GM12801 (cell line): ENCODE results near the gene ELOVL2.
A peak's percentile ranks its signal among the peaks of the same experiment; 100 is the strongest.

Experiments
- TF ChIP-seq, protein P1 (sequence below): IDR thresholded peaks from one replicate; pipeline ENCODE4 v1.5.1; 2011; ENCODE audit warnings: control low read depth; ENCODE audit not compliant: insufficient read length; ENCODE audit errors: extremely low read depth

Gene ELOVL2

GRCh38 chr6:10957414-10957886 is 86.7 kb downstream of the ELOVL2 start:
- TF ChIP-seq, protein P1, sequence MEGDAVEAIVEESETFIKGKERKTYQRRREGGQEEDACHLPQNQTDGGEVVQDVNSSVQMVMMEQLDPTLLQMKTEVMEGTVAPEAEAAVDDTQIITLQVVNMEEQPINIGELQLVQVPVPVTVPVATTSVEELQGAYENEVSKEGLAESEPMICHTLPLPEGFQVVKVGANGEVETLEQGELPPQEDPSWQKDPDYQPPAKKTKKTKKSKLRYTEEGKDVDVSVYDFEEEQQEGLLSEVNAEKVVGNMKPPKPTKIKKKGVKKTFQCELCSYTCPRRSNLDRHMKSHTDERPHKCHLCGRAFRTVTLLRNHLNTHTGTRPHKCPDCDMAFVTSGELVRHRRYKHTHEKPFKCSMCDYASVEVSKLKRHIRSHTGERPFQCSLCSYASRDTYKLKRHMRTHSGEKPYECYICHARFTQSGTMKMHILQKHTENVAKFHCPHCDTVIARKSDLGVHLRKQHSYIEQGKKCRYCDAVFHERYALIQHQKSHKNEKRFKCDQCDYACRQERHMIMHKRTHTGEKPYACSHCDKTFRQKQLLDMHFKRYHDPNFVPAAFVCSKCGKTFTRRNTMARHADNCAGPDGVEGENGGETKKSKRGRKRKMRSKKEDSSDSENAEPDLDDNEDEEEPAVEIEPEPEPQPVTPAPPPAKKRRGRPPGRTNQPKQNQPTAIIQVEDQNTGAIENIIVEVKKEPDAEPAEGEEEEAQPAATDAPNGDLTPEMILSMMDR = no peak

GRCh38 chr6:10956776-10957175 is 87.3 kb downstream of the ELOVL2 start:
- TF ChIP-seq, protein P1 = no peak

GRCh38 chr6:10954590-10955010 is 89.5 kb downstream of the ELOVL2 start:
- TF ChIP-seq, protein P1 = peak; percentile 68

DNA sequence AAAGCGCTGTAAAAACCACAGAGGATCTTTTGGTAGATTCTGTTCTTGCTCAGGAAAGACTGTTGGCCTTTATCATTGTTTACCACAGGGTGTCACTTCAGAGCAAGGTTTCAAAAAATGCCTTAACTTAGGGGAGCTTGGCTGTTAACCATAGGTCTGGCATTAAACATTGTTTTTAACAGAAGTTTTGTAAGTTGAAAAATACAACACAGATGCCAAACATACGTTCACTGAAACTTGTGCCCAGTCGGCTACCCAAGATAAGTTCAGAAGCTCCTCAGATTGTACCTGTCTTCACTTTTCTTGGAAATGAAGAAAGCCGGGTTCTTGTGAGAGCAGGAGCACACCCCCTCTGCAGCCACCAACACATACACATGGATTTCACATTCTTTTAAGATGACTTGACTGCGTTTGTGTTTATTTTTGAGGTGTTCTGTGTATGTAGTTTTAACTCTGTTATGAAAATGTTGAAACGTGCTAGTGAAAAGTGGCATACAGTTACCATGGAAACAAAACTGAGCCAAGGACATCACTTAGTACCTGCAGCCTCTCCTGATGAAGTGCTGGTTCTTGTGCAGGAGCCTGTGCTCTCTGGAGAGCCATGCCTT is 92.3 kb downstream of the ELOVL2 start:
- TF ChIP-seq, protein P1 = no peak

- TF ChIP-seq, protein P1 = no peak
Measured at GRCh38 chr6:10949579-10950490, 94.3 kb downstream of the ELOVL2 start.

DNA sequence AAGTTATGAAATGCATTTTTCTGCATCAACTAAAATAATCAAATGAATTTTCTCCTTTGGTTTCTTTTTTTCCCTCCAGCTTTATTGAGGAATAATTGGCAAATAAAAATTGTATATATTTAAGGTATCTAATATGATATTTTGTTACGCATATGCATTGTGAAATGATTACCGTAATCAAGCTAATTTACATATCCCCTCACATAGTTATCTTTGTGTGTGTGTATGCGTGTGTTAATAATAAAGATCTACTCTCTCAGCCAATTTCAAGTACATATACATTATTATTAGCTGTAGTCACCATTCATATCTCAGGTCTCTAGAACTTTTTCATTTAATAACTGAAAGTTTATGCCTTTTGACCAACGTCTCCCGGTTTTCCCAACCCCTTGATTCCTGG is 96.1 kb downstream of the ELOVL2 start:
- TF ChIP-seq, protein P1 = no peak

DNA sequence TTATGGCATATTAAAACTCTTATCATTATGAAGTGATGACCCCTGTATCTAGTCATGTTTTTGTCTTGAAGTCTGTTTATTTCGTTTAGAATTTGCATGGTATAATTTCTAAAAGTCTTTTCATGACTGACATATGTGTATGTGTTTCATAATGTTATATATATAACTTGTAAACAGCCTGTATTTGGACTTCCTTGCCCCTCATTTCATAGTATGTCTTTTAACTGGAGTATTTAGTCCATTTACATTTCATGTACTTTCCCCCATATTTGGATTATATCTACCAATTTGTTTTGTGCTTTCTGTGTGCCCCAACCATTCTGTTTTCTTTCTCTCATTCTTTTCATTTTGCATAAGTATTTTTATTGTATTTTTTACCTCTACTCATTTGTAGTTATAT is 98.3 kb downstream of the ELOVL2 start:
- TF ChIP-seq, protein P1 = no peak
